Islet of Langerhans (tissue), 1 donor: Measurements from ENCODE around the gene LGALS3.

Source experiments
- FAIRE-seq: peaks from one replicate; lab custom pipeline; 2011; peaks lifted over from hg19 to GRCh38; lab: Jason Lieb, UNC

The LGALS3 gene

GRCh38 chr14:55115460-55115859, 13.6 kb upstream of the LGALS3 start:
- FAIRE-seq, result no peak

- FAIRE-seq, result no peak
Measured at GRCh38 chr14:55115861-55116245, 13.2 kb upstream of the LGALS3 start.

GRCh38 chr14:55116246-55117030, 12.6 kb upstream of the LGALS3 start:
- FAIRE-seq, result no peak

- FAIRE-seq, result no peak
Measured at GRCh38 chr14:55117803-55118441, 11.1 kb upstream of the LGALS3 start.

GRCh38 chr14:55118761-55119160, 10.3 kb upstream of the LGALS3 start:
- FAIRE-seq, result no peak

- no peak for FAIRE-seq
Measured at GRCh38 chr14:55120571-55121495, 8.2 kb upstream of the LGALS3 start.

- no peak for FAIRE-seq
Measured at GRCh38 chr14:55121628-55122439, 7.2 kb upstream of the LGALS3 start.

- no peak for FAIRE-seq
Measured at GRCh38 chr14:55122440-55122986, 6.5 kb upstream of the LGALS3 start.

GRCh38 chr14:55123101-55123500, 6.0 kb upstream of the LGALS3 start:
- no peak for FAIRE-seq

GRCh38 chr14:55123852-55124639, 5.0 kb upstream of the LGALS3 start:
- FAIRE-seq, result no peak

- no peak for FAIRE-seq
Measured at GRCh38 chr14:55124774-55125386, 4.2 kb upstream of the LGALS3 start.

GRCh38 chr14:55125403-55125802, 3.6 kb upstream of the LGALS3 start:
- no peak for FAIRE-seq

- FAIRE-seq, result no peak
Measured at GRCh38 chr14:55126034-55126433, 3.0 kb upstream of the LGALS3 start.

- FAIRE-seq, result no peak
Measured at GRCh38 chr14:55126932-55127459, 2.1 kb upstream of the LGALS3 start.

- FAIRE-seq, result no peak
Measured at GRCh38 chr14:55127460-55127951, 1.5 kb upstream of the LGALS3 start.

- FAIRE-seq, result no peak
Measured at GRCh38 chr14:55128386-55129085, 516 bp upstream of the LGALS3 start.

- FAIRE-seq, result no peak
Measured at GRCh38 chr14:55129428-55130195, 560 bp downstream of the LGALS3 start.

- no peak for FAIRE-seq
Measured at GRCh38 chr14:55130196-55130550, 1.1 kb downstream of the LGALS3 start.
